ENCODE measurements around the gene KIRREL1.

Gene KIRREL1

GRCh38 chr1:158058237-158058985, 65.0 kb downstream of the KIRREL1 start:
- in situ Hi-C loops (cut with HindIII; ENCODE audit: low sequenced_read_pairs) = loop anchor here (5.0 kb wide), 1 partner anchor 61 kb away; no protein-coding TSS in a partner anchor

- in situ Hi-C loops (cut with HindIII; ENCODE audit: low sequenced_read_pairs) = loop anchor here (5.0 kb wide), 1 partner anchor 63 kb away; no protein-coding TSS in a partner anchor
Measured at GRCh38 chr1:158059984-158060383, 66.5 kb downstream of the KIRREL1 start.

GRCh38 chr1:158062174-158062573, 68.7 kb downstream of the KIRREL1 start:
- in situ Hi-C loops (cut with HindIII; ENCODE audit: low sequenced_read_pairs) = no loop called here

- in situ Hi-C loops (cut with HindIII; ENCODE audit: low sequenced_read_pairs) = no loop called here
Measured at GRCh38 chr1:158067662-158068061, 74.2 kb downstream of the KIRREL1 start.

GRCh38 chr1:158068918-158069317, 75.5 kb downstream of the KIRREL1 start:
- in situ Hi-C loops (cut with HindIII; ENCODE audit: low sequenced_read_pairs) = no loop called here

GRCh38 chr1:158071138-158071537, 77.7 kb downstream of the KIRREL1 start:
- in situ Hi-C loops (cut with HindIII; ENCODE audit: low sequenced_read_pairs) = no loop called here

GRCh38 chr1:158075078-158075477, 81.6 kb downstream of the KIRREL1 start:
- in situ Hi-C loops (cut with HindIII; ENCODE audit: low sequenced_read_pairs) = no loop called here

- in situ Hi-C loops (cut with HindIII; ENCODE audit: low sequenced_read_pairs) = no loop called here
Measured at GRCh38 chr1:158076441-158076840, 83.0 kb downstream of the KIRREL1 start.

GRCh38 chr1:158077411-158078256, 84.2 kb downstream of the KIRREL1 start:
- in situ Hi-C loops (cut with HindIII; ENCODE audit: low sequenced_read_pairs) = no loop called here

GRCh38 chr1:158078569-158079080, 85.2 kb downstream of the KIRREL1 start:
- in situ Hi-C loops (cut with HindIII; ENCODE audit: low sequenced_read_pairs) = no loop called here

GRCh38 chr1:158080066-158080465, 86.6 kb downstream of the KIRREL1 start:
- in situ Hi-C loops (cut with HindIII; ENCODE audit: low sequenced_read_pairs) = no loop called here

- in situ Hi-C loops (cut with HindIII; ENCODE audit: low sequenced_read_pairs) = no loop called here
Measured at GRCh38 chr1:158084336-158084735, 90.9 kb downstream of the KIRREL1 start.

- in situ Hi-C loops (cut with HindIII; ENCODE audit: low sequenced_read_pairs) = no loop called here
Measured at GRCh38 chr1:158084747-158085146, 91.3 kb downstream of the KIRREL1 start.

- in situ Hi-C loops (cut with HindIII; ENCODE audit: low sequenced_read_pairs) = no loop called here
Measured at GRCh38 chr1:158087320-158087927, 94.0 kb downstream of the KIRREL1 start.

GRCh38 chr1:158089476-158089875, 96.0 kb downstream of the KIRREL1 start:
- in situ Hi-C loops (cut with HindIII; ENCODE audit: low sequenced_read_pairs) = no loop called here

GRCh38 chr1:158089925-158090637, 96.6 kb downstream of the KIRREL1 start:
- in situ Hi-C loops (cut with HindIII; ENCODE audit: low sequenced_read_pairs) = no loop called here

- in situ Hi-C loops (cut with HindIII; ENCODE audit: low sequenced_read_pairs) = no loop called here
Measured at GRCh38 chr1:158093376-158093775, 99.9 kb downstream of the KIRREL1 start.

GRCh38 chr1:158094571-158094970, 101.1 kb downstream of the KIRREL1 start:
- in situ Hi-C loops (cut with HindIII; ENCODE audit: low sequenced_read_pairs) = no loop called here

GRCh38 chr1:158095737-158096335, 102.4 kb downstream of the KIRREL1 start:
- in situ Hi-C loops (cut with HindIII; ENCODE audit: low sequenced_read_pairs) = loop anchor here (5.0 kb wide), 1 partner anchor 51 kb away; no protein-coding TSS in a partner anchor

- in situ Hi-C loops (cut with HindIII; ENCODE audit: low sequenced_read_pairs) = loop anchor here (5.0 kb wide), 1 partner anchor 49 kb away; no protein-coding TSS in a partner anchor
Measured at GRCh38 chr1:158098256-158098655, 104.8 kb downstream of the KIRREL1 start.

All from endothelial cell of hepatic sinusoid (primary cell).